ENCODE data around the gene GRID1. TPM values are rescaled to one million over a fixed set of nuclear protein-coding genes. Genes with fewer than 3 reads are reported as not detected.
"Not testable (repeated sequence)": the region's sequence is repeated elsewhere in the genome, so short reads cannot be mapped to it uniquely, and the experiment has no call there.

Gene GRID1
- total RNA-seq, 1 donor from 2014 or later, result 0.68 TPM

GRCh38 chr10:85977642-85978041, 389.0 kb downstream of the GRID1 start:
- no peak for ATAC-seq

GRCh38 chr10:85976267-85976793, 390.3 kb downstream of the GRID1 start:
- no peak for ATAC-seq

GRCh38 chr10:85971494-85971893, 395.1 kb downstream of the GRID1 start:
- no peak for ATAC-seq

- ATAC-seq, result no peak
Measured at GRCh38 chr10:85967594-85967993, 399.0 kb downstream of the GRID1 start.

- no peak for ATAC-seq
Measured at GRCh38 chr10:85961479-85962067, 405.0 kb downstream of the GRID1 start.

- no peak for ATAC-seq
Measured at GRCh38 chr10:85961073-85961472, 405.5 kb downstream of the GRID1 start.

- ATAC-seq, result no peak
Measured at GRCh38 chr10:85959239-85959638, 407.4 kb downstream of the GRID1 start.

- no peak for ATAC-seq
Measured at GRCh38 chr10:85950921-85951320, 415.7 kb downstream of the GRID1 start.

- no peak for ATAC-seq
Measured at GRCh38 chr10:85946713-85947326, 419.8 kb downstream of the GRID1 start.

- ATAC-seq, result no peak
Measured at GRCh38 chr10:85936161-85936560, 430.4 kb downstream of the GRID1 start.

GRCh38 chr10:85934586-85934985, 432.0 kb downstream of the GRID1 start:
- no peak for ATAC-seq

- not testable (repeated sequence) for ATAC-seq
Measured at GRCh38 chr10:85929993-85930392, 436.6 kb downstream of the GRID1 start.

- peak; percentile 63 for ATAC-seq
Measured at GRCh38 chr10:85927952-85928665, 438.5 kb downstream of the GRID1 start.

GRCh38 chr10:85926986-85927385, 439.6 kb downstream of the GRID1 start:
- ATAC-seq, result no peak

- no peak for ATAC-seq
Measured at GRCh38 chr10:85926136-85926535, 440.5 kb downstream of the GRID1 start.

- ATAC-seq, result no peak
Measured at GRCh38 chr10:85925201-85925750, 441.3 kb downstream of the GRID1 start.

- no peak for ATAC-seq
Measured at GRCh38 chr10:85924382-85925102, 442.1 kb downstream of the GRID1 start.

- ATAC-seq, result no peak
Measured at GRCh38 chr10:85922356-85923129, 444.1 kb downstream of the GRID1 start.

- no peak for ATAC-seq
Measured at GRCh38 chr10:85921789-85922188, 444.8 kb downstream of the GRID1 start.

- no peak for ATAC-seq
Measured at GRCh38 chr10:85920311-85920710, 446.3 kb downstream of the GRID1 start.

GRCh38 chr10:85919491-85920021, 447.0 kb downstream of the GRID1 start:
- ATAC-seq, result no peak

GRCh38 chr10:85918371-85918770, 448.2 kb downstream of the GRID1 start:
- ATAC-seq, result no peak
